GM11168 (cell line): ENCODE data around the gene MTG2.

ENCODE experiments used
- in situ Hi-C: fragments of 300-500 bp; cut with MboI; formaldehyde crosslinking; loops from one replicate; pipeline ENCODE4 v1.12.0; 2022; ENCODE audit warnings: low sequenced_read_pairs; ENCODE audit not compliant: unreplicated experiment

Gene MTG2

GRCh38 chr20:62201173-62202082 is 18.6 kb downstream of the MTG2 start:
- in situ Hi-C loops, result no loop called here

DNA sequence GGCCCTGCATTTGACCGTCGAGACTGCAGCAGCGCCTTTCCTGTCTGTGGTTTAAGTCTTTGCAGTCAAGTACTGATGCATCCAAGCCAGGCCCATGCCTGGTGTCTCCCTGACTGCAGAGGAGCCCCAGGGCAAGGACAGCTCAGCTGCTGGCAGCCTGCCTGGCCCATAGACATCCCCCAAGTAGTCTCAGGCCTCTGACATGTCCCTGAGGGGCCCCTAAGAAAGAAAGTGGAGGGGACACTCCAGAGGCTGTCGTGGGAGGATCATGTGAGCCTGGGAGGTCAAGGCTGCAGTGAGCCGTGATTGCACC is 19.2 kb downstream of the MTG2 start:
- in situ Hi-C loops, result no loop called here

GRCh38 chr20:62202676-62203377 is 20.0 kb downstream of the MTG2 start:
- in situ Hi-C loops, result no loop called here

GRCh38 chr20:62203378-62204030 is 20.7 kb downstream of the MTG2 start:
- in situ Hi-C loops, result no loop called here

- in situ Hi-C loops, result no loop called here
Measured at GRCh38 chr20:62205618-62206387, 23.0 kb downstream of the MTG2 start.

DNA sequence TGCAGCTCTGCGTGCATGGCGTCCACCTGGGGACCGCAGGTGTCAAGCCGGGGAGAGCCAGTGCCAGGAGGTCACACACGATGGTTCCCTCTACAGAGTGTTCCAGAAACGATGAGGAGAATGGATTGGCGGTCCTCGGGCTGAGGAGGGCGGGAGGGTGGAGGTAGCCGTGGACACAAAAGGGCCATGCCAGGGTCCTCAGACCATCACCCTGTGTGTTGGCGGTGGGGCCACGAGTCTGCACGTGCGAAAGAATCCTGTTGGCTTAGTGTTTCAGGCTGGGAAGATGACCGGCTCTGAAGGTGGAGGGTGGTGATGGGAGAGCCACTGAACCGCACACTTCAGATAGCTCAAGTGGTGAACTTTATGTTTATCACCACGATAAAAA is 23.6 kb downstream of the MTG2 start:
- in situ Hi-C loops, result no loop called here

DNA sequence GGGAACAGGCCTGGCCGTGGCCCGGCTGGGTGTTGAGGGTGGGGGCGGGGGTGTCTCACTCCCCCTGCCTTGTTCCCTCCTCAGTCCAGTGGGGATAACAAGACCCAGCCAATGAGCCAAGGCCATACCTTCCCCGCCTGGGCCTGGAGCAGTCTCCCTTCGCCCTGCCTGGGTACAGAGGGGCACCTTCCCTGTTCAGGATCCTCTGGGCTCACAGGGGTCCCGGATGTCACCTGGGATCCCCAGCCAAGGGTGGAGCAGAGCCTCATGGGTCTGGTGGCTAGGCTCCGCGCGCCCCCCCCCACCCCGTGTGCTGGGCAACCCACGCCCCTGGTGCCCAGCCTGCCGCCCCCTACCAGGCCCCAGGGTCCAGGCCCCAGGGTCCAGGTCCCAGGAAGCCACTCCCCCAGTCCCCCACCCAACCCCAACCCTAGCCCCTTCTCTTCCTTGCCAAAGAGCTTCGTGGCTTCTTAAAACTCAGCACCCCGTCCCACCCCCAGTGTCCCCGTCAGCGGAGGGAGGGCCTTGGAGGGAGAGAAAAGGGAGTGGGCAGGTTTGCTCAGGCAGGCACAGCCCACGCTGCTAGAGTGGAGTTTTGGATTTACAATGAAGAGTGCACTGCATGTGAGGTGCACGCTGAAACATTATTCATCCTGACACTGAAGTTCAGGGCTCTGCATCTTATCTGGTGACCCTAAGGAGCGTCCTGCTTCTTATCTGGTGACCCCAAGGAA is 25.4 kb downstream of the MTG2 start:
- in situ Hi-C loops, result no loop called here

GRCh38 chr20:62208795-62209755 is 26.2 kb downstream of the MTG2 start:
- in situ Hi-C loops, result no loop called here

GRCh38 chr20:62209850-62210495 is 27.1 kb downstream of the MTG2 start:
- in situ Hi-C loops, result no loop called here

- in situ Hi-C loops, result no loop called here
Measured at GRCh38 chr20:62210496-62210855, 27.6 kb downstream of the MTG2 start.

GRCh38 chr20:62211216-62211615 is 28.4 kb downstream of the MTG2 start:
- in situ Hi-C loops, result no loop called here

DNA sequence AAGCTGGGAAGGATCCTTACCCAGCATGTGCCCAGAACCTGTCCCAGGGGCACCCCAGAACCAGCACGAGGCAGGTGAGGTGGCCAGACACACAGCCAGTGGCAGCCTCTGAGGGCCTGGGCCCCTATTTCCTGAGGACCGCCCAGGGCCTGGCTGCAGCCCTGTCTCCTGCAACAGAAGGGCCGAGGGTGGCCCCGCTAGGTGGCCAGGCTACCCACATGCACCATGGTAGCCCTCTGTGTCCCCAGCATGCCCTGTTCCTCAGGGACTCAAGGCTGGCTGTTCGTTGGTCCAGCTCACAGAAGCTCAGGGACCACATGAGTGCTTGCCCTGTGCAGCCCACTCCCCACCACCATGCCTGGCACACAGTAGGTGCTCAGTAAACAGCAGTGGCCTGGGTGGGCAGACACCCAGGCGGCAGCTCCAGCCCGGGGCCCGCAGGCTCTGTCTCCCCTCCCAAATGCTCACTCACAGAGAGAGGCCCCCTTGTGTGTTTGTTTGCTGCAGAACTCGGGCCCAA is 29.0 kb downstream of the MTG2 start:
- in situ Hi-C loops, result no loop called here

- in situ Hi-C loops, result no loop called here
Measured at GRCh38 chr20:62212299-62212698, 29.5 kb downstream of the MTG2 start.

- in situ Hi-C loops, result no loop called here
Measured at GRCh38 chr20:62214067-62214466, 31.2 kb downstream of the MTG2 start.

- in situ Hi-C loops, result no loop called here
Measured at GRCh38 chr20:62215020-62215990, 32.5 kb downstream of the MTG2 start.

DNA sequence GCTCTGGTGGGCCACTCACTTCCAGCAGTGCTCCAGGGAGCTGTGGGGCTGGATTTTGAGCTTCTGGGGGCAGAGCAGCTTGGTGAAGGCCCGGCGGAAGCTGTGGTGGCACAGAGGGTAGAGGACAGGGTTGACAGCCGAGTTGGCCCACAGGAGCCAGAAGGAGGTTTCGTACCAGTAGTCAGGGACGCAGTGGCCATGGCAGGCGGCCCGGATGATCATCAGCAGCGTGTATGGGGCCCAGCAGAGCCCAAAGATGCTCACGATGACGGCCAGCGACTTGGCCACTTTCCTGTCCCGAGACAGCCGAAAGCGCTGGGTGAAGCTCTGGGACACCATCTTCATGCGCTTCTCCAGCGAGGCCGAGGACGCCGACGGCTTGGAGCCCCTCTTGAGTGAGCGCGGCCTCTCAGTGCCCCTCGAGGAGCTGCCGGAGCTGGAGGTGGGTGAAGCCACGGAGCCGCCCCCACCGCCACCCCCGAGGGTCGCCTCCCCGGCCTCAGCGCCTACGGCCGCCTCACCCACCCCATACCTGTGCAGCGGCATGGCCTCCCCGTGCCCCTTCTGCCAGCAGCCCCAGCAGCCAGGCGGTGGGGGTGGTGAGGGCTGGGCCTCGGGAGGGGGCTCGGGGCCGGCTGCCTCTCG is 33.3 kb downstream of the MTG2 start:
- in situ Hi-C loops, result no loop called here
